Right forelimb (tissue), 1 donor: ENCODE measurements around the gene PPP1R12B.
"Not testable (repeated sequence)": the region's sequence is repeated elsewhere in the genome, so short reads cannot be mapped to it uniquely, and the experiment has no call there.

Experiments
- DNase-seq: peaks from one replicate; pipeline ENCODE4 v3.0.0-alpha.2; 2018

PPP1R12B gene

DNA sequence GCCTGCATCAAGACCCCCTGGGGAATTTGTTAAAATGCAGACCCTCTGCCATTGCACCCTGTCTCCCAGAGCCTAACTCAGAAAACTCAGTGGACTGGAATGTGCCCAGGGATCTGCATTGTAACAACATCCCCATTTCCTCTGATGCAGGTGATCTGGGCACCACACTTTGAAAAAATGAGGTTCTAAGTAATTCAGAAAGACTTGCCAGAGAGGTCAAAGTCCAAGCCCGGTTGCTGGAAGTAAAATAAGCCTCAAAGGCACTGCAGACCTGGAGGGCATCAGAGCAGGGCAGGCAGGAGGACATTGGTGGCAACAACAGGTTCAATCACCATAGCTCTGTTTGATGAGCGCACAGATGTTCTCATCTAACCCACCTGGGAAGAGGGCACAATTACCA lies 271.0 kb downstream of the PPP1R12B start:
- DNase-seq: no peak

DNA sequence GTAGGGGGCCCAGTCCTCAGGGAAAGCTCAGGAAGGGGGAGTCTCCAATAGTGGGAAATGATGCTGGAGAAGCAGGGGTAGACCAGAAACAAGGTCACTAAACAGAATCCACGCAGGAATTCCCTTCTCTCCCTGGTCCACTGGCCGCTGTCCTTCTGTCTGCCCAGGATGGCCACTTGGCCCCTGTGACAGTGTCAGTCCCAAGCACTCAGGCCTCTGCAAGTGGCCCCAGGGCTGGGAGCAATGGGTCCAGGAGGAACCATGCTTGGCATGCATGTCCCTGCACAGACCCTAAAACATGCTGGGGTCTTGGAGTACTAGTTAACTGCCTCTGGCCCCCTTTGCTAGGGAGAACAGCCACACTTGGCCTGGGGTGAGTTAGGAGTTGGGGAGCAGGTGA lies 271.5 kb downstream of the PPP1R12B start:
- DNase-seq: not testable (repeated sequence)

DNA sequence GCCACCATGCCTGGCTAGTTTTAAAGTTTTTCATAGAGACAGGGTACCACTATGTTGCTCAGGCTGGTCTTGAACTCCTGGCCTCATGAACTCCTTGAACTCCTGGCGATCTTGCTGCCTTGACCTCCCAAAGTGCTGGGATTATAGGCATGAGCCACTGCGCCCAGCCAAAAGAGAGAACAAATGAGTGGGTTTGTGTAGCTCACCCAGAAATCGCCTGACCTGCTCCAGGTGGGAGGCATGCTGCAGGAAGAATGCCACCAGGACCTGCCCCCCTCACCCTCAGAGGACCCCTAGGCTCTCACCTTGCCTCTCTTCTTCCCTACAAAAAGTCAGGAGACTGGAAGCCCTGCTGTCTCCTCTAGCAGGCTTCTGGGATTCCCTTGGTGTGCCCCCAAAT lies 272.9 kb downstream of the PPP1R12B start:
- no peak for DNase-seq

DNA sequence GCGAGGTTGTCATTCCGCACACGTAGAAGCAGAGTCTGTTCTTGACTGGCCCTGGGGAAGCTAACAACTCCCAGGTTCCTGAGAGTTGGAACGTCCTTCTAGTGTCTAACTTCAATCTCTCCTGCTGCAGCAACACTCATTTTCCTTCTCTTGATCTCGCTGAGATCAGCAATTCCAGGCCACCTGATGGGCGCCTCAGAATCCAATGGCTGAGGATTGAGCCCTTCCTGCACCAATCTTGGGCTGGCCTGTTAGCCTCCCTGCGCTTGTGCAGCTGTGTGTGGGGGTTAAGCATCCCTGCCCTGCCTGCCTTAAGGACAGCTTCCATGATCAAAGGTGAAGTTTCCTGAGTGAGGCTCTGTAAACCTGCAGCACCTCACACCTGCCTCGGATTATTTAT lies 273.9 kb downstream of the PPP1R12B start:
- DNase-seq: no peak

DNA sequence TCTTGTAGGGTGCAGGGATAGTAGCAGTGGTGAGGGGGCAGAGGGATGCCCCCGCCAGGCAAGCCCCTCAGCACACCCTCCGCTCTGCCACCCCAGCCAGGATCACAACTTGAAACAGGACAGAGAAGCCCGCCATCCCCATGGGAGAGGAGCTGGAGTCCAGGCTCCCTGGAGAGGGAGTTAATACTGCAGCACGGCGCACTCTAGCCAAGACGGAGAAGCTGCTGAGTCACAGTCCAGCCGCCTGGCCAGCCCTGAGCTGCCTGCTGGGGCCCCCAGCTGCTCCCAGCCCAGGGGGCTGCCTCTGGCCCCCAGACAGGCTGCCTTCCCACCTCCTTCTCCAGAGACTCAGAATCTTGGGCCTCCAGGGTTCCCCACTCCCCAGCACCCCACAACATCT lies 274.6 kb downstream of the PPP1R12B start:
- no peak for DNase-seq

DNA sequence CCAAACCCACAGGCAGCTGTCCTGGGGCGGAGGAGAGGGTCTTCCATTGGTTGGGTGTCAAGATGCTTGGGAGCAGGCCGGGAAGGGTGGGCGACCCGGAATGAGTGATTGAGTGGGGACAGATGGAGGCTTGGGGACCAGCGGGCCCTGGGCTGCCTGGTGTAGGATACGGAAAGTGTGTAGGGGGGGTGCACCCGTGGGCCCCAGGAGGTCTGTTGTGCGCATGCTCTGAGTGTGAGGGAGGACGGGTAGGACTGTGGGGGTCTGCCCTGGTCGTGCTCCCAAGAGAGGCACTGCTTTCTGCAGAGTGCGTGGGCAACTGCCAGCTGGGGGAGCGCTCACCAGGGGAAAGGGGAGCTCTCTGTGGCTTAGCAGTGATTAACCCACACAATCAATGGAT lies 275.0 kb downstream of the PPP1R12B start:
- DNase-seq: not testable (repeated sequence)

DNA sequence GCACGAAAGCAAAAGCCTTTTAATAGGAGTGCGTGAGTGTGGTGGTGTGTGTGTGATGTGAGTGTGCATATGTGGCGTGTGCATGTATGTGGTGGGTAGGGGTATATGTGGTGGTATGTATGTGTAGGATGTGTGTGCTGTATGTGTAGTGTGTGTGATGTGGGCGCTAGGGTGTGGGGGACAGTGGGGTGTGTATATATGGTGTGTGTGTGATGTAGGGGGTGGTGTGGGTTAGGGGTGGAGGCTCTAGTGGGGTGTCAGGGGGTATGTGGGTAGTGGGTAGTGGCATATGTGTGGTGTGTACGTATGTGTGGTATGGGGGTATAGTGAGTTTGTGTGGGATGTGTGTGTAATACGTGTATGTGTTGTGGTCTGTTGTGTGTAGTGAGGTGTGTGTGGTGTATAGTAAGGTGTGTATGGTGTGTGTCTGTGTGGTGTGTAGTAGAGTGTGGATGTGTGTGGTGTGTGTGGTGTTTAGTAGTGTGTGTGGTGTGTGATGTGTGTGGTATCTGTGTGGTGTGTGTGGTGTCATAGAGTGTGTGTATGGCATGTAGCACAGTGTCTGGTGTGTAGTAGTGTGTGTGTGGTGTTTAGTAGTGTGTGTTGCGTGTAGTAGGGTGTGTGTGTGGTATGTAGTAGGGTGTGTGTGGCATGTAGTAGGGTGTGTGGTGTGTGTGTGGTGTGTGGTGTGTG lies 275.7 kb downstream of the PPP1R12B start:
- DNase-seq: no peak

DNA sequence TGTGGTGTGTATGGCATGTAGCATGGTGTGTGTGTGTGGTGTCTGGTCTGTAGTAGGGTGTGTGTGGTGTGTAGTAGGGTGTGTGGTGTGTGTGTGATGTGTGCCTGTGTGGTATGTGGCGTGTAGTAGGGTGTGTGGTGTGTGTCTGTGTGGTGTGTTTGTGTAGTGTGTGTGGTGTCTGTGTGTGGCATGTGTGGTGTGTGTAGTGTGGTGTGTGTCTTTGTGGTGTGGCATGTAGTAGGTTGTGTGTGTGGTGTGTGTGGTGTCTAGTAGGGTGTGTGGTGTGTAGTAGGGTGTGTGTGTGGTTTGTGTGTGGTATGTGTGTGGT lies 276.2 kb downstream of the PPP1R12B start:
- DNase-seq: no peak

DNA sequence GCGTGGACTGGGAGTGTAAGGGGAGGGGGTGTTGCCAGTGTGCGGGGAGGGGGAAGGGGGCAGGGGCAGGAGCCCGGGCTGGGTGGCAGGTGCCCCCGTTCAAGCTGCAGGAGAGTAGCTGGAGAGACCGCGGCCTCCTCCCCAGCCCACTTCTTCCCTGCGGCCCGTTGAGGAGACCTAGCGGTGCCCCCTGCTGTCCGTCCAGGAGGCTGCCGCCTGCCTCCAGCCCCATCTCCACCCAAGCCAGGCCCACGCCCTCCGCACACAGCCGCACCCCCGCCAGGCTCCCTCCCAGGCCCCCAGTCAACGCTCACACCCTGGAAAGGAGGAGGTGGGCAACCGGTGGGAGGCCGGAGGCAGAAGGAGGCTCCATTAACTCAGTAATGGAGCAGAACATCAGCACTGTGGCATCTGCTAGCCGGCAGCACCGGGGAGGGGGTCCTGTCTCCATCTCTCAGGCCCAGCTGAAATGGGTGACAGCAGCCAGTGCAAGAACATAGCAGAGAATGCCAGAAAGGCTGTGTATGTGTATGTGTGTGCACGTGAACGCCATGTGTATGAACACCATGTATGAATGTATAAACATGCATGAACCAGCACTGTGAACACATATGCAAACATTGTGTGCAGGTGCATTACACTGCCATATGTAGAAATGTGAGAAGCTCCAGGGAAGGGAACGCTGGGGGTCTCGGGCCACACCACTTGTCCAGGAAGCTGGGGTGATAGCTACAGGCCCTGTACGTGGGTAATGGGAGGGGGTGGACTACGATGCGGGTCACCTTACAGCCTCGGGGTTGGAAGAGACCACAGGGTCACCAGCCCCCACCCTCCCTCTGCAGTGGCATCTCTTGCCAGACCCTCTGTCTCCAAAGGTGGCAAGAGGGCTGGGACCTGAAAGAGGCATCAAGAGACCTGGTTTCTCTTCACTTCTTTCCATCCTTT lies 277.2 kb downstream of the PPP1R12B start:
- DNase-seq: peak; percentile 73

DNA sequence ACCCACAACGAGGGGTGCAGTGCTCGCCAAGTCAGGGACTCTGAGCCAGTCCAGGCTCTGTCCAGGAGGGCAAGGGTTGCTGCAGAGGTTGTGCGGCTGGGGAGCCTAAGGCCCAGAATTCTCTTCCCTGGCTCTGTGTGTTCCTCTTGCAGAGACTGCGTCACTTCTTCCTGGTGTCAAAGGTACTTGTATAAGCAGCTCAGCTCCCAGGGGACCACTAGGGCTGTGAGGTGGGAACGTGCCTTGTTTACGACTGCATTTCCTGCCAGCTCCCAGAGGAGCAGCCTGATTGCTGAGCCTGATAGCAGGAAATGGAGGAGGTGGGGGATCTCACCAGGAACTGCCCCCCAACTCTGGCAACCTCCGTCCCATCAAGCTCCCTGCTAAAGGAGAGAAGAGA lies 278.5 kb downstream of the PPP1R12B start:
- peak; percentile 7 for DNase-seq

DNA sequence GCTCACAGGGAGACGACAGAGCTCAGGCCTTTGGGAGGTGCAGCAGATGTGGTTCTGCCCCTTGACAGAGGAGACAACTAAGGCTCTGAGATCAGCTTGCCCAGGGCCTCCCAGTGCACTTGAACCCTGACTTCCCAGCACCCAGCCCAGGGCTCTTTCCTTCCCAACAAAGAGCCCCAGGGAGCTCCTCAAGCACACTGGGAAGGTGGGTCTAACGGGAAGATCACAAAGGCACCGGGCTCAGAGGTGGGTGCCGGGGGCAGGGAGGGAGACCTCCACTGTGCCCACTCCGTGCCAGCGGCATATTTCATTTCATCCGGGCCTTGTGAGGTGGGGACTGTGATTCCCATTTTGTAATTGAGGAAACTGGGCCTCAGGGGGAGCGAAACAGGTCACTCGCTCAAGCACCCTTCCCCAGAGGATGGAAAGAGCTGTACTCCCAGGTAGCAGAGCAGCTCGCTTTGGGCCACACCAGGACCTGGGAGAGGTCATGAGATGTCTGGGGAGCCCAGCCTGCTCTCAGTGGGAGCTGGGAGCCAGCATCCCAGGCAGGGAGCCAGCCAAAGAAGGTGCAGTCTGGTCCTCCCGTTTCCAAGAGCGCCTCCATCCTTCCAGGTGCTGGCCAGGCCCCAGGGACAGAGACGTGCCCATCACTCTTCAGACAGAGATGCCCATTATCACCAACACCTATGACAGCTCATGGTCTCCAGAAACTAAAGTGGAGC lies 279.5 kb downstream of the PPP1R12B start:
- DNase-seq: peak; percentile 26

DNA sequence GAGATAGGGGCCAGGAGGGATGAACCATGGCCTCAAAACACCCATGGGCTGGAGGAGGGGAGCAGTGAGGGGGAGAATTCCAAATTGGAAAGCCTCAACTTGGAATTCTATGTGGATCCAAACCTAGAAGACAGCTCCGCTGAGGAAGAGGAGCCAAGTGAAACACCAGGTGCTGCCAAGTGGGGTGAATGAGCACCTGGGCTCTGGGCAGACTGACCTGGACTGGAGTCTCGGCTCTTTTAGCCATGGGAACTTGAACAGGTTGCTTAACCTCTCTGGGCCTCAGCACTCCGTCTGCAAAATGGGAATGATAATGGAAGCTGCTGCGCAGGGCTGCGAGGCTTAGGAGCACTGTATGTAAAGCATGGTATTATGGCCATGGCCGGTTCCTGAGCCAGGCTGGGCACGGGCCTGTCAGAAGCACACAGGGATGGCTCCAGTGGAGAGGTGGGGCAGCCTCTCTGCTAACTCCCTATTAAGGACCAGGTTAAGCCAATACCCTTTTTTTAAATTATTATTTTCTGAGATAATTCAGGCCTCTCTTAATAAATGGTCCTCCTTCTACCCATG lies 280.2 kb downstream of the PPP1R12B start:
- DNase-seq: no peak

DNA sequence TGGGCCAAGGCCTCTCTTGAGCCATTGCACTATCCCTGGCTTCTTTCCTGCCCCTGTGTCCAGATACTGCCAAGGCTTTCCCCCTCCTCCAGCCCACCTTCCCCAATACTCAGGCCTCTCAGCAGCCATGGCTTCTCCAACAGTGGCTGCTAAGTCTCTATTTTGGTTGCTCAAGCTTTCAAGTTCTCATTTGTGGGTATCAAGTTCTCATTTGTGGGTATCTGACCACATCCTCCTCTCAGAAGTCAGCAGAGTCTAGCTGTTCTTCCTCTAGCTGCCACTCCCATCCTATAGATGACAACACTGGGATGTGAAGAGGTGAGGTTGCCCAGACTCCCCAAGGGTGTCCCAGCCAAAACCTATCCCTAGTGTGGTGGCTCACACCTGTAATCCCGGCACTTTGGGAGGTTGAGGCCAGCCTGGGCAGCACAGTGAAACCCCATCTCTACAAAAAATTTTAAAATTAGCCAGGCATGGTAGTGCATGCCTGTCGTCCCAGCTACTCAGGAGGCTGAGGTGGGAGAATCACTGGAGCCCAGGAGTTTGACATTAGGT lies 280.8 kb downstream of the PPP1R12B start:
- DNase-seq: peak; percentile 19

DNA sequence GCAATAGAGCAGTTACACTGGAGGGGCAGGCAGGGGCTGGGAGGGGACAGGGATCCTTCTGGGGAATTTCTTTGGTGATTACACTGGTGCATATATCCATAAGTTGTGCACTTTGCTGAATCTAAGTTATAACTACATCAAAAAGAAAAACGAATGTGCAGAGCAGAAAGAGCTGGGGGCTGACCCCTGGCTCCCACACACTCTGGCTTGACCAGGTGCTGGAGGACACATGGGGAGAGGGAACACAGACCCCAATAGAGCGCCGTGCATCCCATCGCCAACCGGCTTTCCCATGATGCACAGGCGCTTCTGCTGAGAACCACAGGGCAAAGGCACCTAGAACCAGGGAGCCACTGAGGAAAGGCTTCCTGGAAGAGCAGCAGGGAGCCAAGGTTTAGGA lies 281.6 kb downstream of the PPP1R12B start:
- not testable (repeated sequence) for DNase-seq

DNA sequence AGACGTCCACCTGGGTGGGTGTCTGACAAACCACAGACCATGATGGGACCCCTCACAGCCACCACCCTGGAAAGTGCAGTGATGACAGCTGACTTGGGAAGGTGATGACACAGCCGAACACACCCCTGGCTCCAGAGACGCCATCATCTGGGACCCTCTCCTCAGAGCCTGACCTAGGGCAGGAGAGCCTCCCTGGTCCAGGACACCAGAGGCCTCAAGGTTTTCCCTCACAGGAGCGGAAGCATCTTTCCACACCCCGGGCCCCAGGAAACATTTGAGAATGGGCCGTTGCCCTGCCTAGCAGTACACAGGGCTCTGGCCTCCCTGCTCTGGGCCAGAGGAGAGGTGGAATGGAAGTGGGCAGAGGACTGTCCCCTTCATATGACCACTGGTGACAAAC lies 282.0 kb downstream of the PPP1R12B start:
- DNase-seq: no peak

DNA sequence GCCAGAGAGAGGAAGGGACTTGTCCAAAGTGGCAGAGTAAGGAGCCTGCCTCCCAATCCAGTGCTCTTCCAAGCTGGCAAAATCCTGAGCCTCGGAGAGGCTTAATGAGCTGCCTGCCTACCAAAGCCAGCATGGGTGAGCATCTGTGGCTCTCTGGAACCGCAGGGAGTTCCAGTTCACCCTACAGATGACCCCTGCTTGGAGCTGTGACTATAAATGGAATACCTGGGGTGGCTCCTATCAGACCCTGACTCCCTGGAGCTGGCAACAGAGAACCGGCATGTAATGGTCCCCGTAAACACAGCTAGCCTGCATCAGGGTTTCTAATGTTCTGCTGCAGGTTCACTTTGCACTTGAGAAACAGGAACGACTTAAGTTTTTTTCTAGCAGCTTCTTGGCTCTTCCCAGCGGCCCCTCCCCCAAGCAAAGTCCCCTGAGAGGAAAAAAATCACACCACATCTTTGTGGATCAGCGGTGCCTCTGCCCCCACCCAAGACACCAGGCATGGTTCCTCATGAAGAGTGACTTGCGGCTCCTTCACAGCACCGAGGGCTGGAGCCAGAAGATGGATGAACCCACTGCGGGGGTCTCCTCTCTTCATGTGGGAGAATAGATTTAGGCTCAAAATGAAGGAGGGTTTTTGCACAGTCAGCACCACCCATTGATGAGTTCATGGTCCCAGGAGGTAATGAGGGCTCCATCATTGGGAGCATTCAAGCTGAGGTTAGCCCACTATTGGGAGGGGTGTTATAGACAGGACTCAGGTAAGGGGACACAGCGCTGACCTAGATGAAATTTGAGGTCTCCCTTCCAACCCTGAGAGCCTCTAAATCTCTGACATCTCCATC lies 282.8 kb downstream of the PPP1R12B start:
- DNase-seq: no peak

DNA sequence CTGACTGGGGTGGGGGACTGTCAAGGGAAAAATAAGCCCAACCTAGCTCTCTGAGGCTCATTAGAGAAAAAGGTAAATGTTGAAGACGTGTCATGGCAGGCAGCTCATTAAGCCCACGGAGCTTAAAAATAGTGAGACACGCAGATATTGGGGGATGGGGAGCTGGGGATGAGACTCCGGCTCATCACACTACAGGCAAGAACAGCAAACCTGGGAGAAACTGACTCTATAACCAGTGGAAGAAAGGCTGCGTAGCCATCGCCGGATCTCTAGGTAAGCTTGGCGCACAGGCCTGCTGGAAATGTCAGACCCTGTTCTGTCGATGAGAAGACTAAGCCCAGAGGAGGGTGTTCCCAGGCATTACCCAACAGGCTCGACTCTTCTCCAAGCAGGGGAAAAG lies 283.7 kb downstream of the PPP1R12B start:
- DNase-seq: no peak

DNA sequence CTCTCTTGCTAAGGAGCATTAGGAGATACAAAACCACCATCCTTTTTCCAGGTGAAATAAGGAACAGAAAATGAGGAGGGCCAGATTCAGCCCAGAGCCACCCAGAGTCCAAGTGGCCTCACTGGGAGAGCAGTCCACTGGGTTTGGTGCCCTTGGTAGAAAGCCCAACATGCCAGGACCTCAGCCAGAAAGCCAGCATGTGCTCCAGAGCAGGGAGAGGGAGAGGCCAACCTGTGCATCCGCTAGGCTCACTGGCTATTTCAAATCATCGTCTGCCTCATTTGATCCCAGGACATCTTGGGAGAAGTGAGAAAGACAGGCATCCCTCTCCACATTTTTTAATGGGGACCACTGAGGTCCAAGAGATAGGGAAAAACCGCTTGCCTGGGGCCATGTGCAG lies 287.7 kb downstream of the PPP1R12B start:
- not testable (repeated sequence) for DNase-seq

DNA sequence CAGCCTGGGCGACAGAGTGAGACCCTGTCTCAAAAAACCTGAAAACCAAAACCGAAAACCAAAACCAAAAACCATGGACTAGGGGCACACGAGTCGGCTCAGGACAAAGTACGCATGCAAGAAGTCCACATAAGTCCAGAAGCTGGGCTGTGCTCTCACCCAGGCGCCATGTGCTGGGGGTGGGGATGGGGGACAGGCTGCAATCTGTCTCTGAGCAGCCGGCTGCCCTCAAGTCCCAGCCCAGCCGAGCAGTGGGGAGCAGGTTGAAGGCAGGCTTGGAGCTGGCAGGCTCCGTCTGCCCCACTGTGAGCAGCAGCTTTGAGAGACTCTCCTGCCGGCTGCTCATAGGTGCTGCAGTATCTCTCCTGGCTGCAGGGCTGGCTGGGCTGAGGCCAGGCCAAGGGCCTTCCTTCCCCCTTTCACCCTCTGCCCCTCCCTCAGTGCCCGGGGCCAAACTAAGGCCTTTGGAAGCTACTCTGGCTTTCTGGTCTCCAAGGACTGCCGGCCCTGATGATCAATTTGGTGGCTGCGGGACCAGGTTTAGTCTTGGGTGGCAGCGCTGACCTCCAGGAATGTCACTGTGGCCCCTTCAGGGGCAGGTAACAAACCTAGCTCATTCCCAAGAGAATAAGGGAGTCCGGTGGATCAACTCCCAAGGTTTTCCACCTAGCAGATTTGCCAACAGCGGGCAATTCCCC lies 289.0 kb downstream of the PPP1R12B start:
- DNase-seq: not testable (repeated sequence)

DNA sequence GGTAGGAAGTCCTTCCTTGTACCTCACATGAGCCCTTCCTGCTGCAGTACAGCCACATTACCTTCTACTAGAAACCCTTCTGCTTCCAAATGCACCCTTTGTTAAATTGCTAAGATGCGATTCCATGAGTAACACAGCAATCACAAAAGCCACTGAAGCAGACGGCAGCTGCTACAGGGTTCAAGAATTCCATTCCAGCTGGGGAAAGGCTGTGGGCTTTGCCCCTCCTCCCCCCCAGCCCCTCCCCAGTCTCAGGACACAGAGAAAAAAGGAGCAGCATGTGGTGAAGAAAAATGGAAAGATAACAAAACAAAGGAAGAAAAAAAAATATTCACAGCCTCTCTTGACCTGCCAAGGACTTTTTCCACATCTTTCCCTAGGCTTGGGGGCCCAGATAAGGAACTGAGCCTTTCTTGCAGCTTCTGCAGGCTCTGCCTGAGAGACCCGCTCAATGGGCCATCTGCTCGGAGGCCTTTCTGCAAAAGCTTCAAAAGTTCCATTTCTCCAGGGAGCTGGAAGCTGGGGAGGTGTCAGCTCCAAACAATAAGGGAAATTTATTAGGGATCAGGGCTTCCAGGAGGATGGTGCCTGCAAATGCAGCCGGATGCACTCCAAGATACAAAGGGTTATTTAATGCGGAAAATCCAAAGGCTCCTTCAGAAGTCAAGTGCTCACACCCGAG lies 289.7 kb downstream of the PPP1R12B start:
- no peak for DNase-seq
